ENCODE data around the gene NLRC3. TPM values are rescaled to one million over a fixed set of nuclear protein-coding genes. Genes with fewer than 3 reads are reported as not detected.

Gene NLRC3
- total and polyA plus RNA-seq, 2 experiments from 2014 or later, result 0.11 TPM; not detected in 1

DNA sequence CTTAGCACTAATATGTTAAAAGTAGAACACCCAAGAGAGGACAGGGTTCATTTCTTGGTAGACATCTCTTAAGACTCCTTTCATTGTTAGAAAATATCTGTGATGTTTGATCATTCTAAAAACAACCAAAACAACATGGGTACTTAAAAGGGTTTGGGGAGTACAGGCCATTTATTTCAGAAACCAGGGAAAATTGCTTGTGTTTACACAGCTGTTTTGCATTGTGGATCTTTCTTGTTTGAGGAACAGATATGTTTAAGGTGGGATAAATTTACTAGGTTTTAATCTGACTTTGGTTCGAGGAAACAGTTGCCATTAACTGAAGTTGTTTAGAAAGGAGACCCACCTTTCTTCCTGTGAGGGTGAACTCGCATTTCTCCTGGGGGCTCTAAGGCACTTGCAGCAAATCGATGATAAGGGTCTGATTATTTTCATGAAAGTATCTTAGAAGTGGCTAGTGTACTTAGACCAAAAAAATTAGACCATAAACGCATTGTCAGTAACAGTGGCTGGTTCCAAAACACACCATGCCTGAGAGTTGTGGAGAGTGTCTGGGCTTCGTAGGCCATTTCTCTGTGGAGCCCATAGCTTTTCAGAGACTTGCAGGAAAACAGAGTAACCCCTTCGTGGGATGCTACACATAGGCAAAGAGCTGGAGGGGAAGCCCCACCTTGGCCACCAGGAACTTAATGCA, 58.8 kb downstream of the NLRC3 start:
- Histone ChIP-seq H3K79me2 (ENCODE audit: insufficient read depth) (no peaks in the 10 kb centered on the region), H3K9me2 (ENCODE audit: insufficient read depth) (no peaks in the 10 kb centered on the region), H4K20me1 (ENCODE audit: insufficient read depth) (no peaks in the 10 kb centered on the region), H3K9ac (no peak overlapping the region), H3K4me1 (ENCODE audit: insufficient read depth) (no peaks in the 10 kb centered on the region), H3K27me3 (replicated peaks; ENCODE audit: insufficient read depth) (no peaks in the 10 kb centered on the region), H3K4me3 (no peak overlapping the region), H3F3A (ENCODE audit: insufficient read depth) (no peaks in the 10 kb centered on the region; the same call in 1 of the 2 replicates), H3K27ac (no peak overlapping the region), H3K4me2 (ENCODE audit: unreplicated experiment) (no peak overlapping the region), H2AFZ (no peak overlapping the region), H3K9me3 (ENCODE audit: low read depth) (no peaks in the 10 kb centered on the region), H3K36me3 (ENCODE audit: low read depth) (peaks cover 38% of the 10 kb centered on the region)
- 98% methylated on average over 6 of the region's 6 CpGs for WGBS, 2 experiments (ENCODE audit: low coverage in 1 of 2, low lambda C conversion rate in 2 of 2, missing lambda C conversion rate in 2 of 2)
- no peak for DNase-seq
- in situ Hi-C loops (cut with MboI), result no loop called here
- TF ChIP-seq EZH2phosphoT487 (IDR thresholded peaks at IDR 0.05; ENCODE audit: insufficient read depth, low read depth), result no peak
- no peak for TF ChIP-seq EZH2 (IDR thresholded peaks at IDR 0.05; ENCODE audit: insufficient read depth, poor library complexity, severe bottlenecking)

- H2AFZ ChIP-seq, result no peak overlapping the region
- no peak overlapping the region for H3K9ac ChIP-seq
- H3K27me3 ChIP-seq (replicated peaks; ENCODE audit: insufficient read depth), result no peaks in the 10 kb centered on the region
- no peaks in the 10 kb centered on the region for H3K9me2 ChIP-seq (ENCODE audit: insufficient read depth)
- H3F3A ChIP-seq (ENCODE audit: insufficient read depth), result no peaks in the 10 kb centered on the region; the same call in 1 of the 2 replicates
- DNase-seq, result no peak
- in situ Hi-C loops (cut with MboI), result no loop called here
- H3K4me1 ChIP-seq (ENCODE audit: insufficient read depth), result no peaks in the 10 kb centered on the region
- WGBS, 2 experiments (ENCODE audit: low coverage in 1 of 2, low lambda C conversion rate in 2 of 2, missing lambda C conversion rate in 2 of 2), result 95 to 96% methylated on average over 4 of the region's 4 CpGs
- no peaks in the 10 kb centered on the region for H3K9me3 ChIP-seq (ENCODE audit: low read depth)
- no peak for TF ChIP-seq EZH2 (IDR thresholded peaks at IDR 0.05; ENCODE audit: insufficient read depth, poor library complexity, severe bottlenecking)
- TF ChIP-seq EZH2phosphoT487 (IDR thresholded peaks at IDR 0.05; ENCODE audit: insufficient read depth, low read depth), result no peak
- no peak overlapping the region for H3K4me3 ChIP-seq
- no peaks in the 10 kb centered on the region for H3K79me2 ChIP-seq (ENCODE audit: insufficient read depth)
- H4K20me1 ChIP-seq (ENCODE audit: insufficient read depth), result no peaks in the 10 kb centered on the region
- no peak overlapping the region for H3K4me2 ChIP-seq (ENCODE audit: unreplicated experiment)
- peaks cover 47% of the 10 kb centered on the region for H3K36me3 ChIP-seq (ENCODE audit: low read depth)
- no peak overlapping the region for H3K27ac ChIP-seq
Measured at GRCh38 chr16:3515897-3516296, 61.3 kb downstream of the NLRC3 start.

DNA sequence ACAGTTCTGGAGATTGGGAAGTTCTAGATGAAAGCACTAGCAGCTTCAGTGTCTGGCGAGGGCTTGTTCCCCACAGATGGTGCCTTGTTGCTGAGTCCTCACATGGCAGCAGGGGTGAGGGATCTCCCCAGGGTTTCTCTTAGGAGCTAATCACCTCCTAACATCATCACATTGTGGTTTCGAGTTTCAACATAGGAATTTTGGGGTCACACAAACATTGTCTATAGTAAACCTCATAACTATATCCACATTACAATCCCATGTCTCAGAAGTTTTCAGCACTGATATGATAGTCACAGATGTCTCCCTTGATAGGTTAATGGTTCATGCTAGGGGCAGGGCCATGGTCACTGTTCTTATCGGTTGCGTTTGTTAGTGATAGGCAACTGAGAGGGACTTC, 62.6 kb downstream of the NLRC3 start:
- no peaks in the 10 kb centered on the region for H3K27me3 ChIP-seq (replicated peaks; ENCODE audit: insufficient read depth)
- peak; percentile 44 for DNase-seq
- H2AFZ ChIP-seq, result no peak overlapping the region
- no peak overlapping the region for H3K4me3 ChIP-seq
- H3K79me2 ChIP-seq (ENCODE audit: insufficient read depth), result no peaks in the 10 kb centered on the region
- in situ Hi-C loops (cut with MboI), result no loop called here
- peaks cover 43% of the 10 kb centered on the region for H3K36me3 ChIP-seq (ENCODE audit: low read depth)
- TF ChIP-seq EZH2phosphoT487 (IDR thresholded peaks at IDR 0.05; ENCODE audit: insufficient read depth, low read depth) (no peak), EZH2 (IDR thresholded peaks at IDR 0.05; ENCODE audit: insufficient read depth, poor library complexity, severe bottlenecking) (no peak)
- no peak overlapping the region for H3K9ac ChIP-seq
- no peaks in the 10 kb centered on the region for H4K20me1 ChIP-seq (ENCODE audit: insufficient read depth)
- H3K27ac ChIP-seq, result no peak overlapping the region
- H3F3A ChIP-seq (ENCODE audit: insufficient read depth), result no peaks in the 10 kb centered on the region; the same call in 1 of the 2 replicates
- H3K9me2 ChIP-seq (ENCODE audit: insufficient read depth), result no peaks in the 10 kb centered on the region
- H3K9me3 ChIP-seq (ENCODE audit: low read depth), result no peaks in the 10 kb centered on the region
- H3K4me1 ChIP-seq (ENCODE audit: insufficient read depth), result no peaks in the 10 kb centered on the region
- WGBS, 2 experiments (ENCODE audit: low coverage in 1 of 2, low lambda C conversion rate in 2 of 2, missing lambda C conversion rate in 2 of 2), result 88 to 94% methylated on average over 4 of the region's 4 CpGs
- H3K4me2 ChIP-seq (ENCODE audit: unreplicated experiment), result no peak overlapping the region

GRCh38 chr16:3513892-3514583, 63.2 kb downstream of the NLRC3 start:
- Histone ChIP-seq H3K79me2 (ENCODE audit: insufficient read depth) (no peaks in the 10 kb centered on the region), H3F3A (ENCODE audit: insufficient read depth) (no peaks in the 10 kb centered on the region), H3K4me2 (ENCODE audit: unreplicated experiment) (no peak overlapping the region), H3K4me3 (no peak overlapping the region), H3K4me1 (ENCODE audit: insufficient read depth) (no peaks in the 10 kb centered on the region), H3K36me3 (ENCODE audit: low read depth) (peaks cover 41% of the 10 kb centered on the region), H3K9me3 (ENCODE audit: low read depth) (no peaks in the 10 kb centered on the region), H4K20me1 (ENCODE audit: insufficient read depth) (no peaks in the 10 kb centered on the region), H3K27ac (no peak overlapping the region), H3K9me2 (ENCODE audit: insufficient read depth) (no peaks in the 10 kb centered on the region), H3K27me3 (replicated peaks; ENCODE audit: insufficient read depth) (no peaks in the 10 kb centered on the region), H2AFZ (no peak overlapping the region), H3K9ac (no peak overlapping the region)
- 81 to 85% methylated on average over 7 of the region's 7 CpGs for WGBS, 2 experiments (ENCODE audit: low coverage in 1 of 2, low lambda C conversion rate in 2 of 2, missing lambda C conversion rate in 2 of 2)
- no peak for DNase-seq
- in situ Hi-C loops (cut with MboI), result no loop called here
- TF ChIP-seq EZH2phosphoT487 (IDR thresholded peaks at IDR 0.05; ENCODE audit: insufficient read depth, low read depth) (no peak), EZH2 (IDR thresholded peaks at IDR 0.05; ENCODE audit: insufficient read depth, poor library complexity, severe bottlenecking) (no peak)
